Thyroid gland (tissue), 4 donors: ENCODE results near the gene NBDY. TPM values are rescaled to one million over a fixed set of nuclear protein-coding genes. Genes with fewer than 3 reads are reported as not detected.
"Not testable (repeated sequence)": the region's sequence is repeated elsewhere in the genome, so short reads cannot be mapped to it uniquely, and the experiment has no call there.

Experiments
- DNase-seq, 2 donors: peaks; one replicate each; pipeline ENCODE4 v3.0.0-alpha.2; 2019
- H3K27ac ChIP-seq, 3 donors: fragments of 200-600 bp; sonication (generic); 1 replicate in 2 of 3; 2 replicates in 1 of 3; pipeline ENCODE4 v1.5.1; 2016 to 2019; ENCODE audit warnings: mild to moderate bottlenecking in 1 of 3, moderate library complexity in 1 of 3
- H3K27me3 ChIP-seq: fragments of 200-600 bp; sonication (generic); one replicate; pipeline ENCODE4 v1.5.1; 2019
- H3K36me3 ChIP-seq, 2 donors: fragments of 200-600 bp; sonication (generic); one replicate each; pipeline ENCODE4 v1.5.1; 2016 to 2019
- H3K4me1 ChIP-seq, 2 donors: fragments of 200-600 bp; sonication (generic); one replicate each; pipeline ENCODE4 v1.5.1; 2017 to 2019
- H3K4me3 ChIP-seq, 3 donors: fragments of 200-600 bp; sonication (generic); replicated peaks in 1 of 3; 1 replicate in 2 of 3; 2 replicates in 1 of 3; pipeline ENCODE4 v1.5.1; 2016; ENCODE audit warnings: mild to moderate bottlenecking in 1 of 3
- H3K9me3 ChIP-seq: fragments of 200-600 bp; sonication (generic); one replicate; pipeline ENCODE4 v1.5.1; 2017
- CTCF ChIP-seq, 6 experiments: fragments of 200-600 bp in 3 of 6; fragments of 450-650 bp in 3 of 6; sonication (generic) in 3 of 6; IDR thresholded peaks; one replicate each; pipeline ENCODE4 v1.5.1; 2016 to 2019; ENCODE audit warnings: antibody characterized with exemption in 6 of 6, mild to moderate bottlenecking in 2 of 6, inconsistent platforms in 1 of 6, moderate library complexity in 1 of 6
- POLR2A ChIP-seq, 2 donors: fragments of 450-650 bp; IDR thresholded peaks; one replicate each; pipeline ENCODE4 v1.6.1; 2017; ENCODE audit warnings: antibody characterized with exemption in 2 of 2, mild to moderate bottlenecking in 2 of 2, moderate library complexity in 1 of 2
- WGBS, 2 donors: methylation state at CpG; one replicate each; pipeline ENCODE4 v1.1.5; 2017; 5-methylcytosine and 5-hydroxymethylcytosine counted together
- intact Hi-C: fragments of 100-400 bp; cut with DNase I; formaldehyde crosslinking; loops from one replicate; pipeline ENCODE4 v1.15.1; 2023
- total RNA-seq, 4 donors: library from RNA; depleted of rRNA; stranded (reverse); fragments of >200 nt; gene quantifications; one replicate each; pipeline ENCODE4 v1.2.3, GENCODE V29; 2016

The NBDY gene
- total RNA-seq, 4 donors from 2014 or later, result 14.7 to 35.7 (median 17.2) TPM

DNA sequence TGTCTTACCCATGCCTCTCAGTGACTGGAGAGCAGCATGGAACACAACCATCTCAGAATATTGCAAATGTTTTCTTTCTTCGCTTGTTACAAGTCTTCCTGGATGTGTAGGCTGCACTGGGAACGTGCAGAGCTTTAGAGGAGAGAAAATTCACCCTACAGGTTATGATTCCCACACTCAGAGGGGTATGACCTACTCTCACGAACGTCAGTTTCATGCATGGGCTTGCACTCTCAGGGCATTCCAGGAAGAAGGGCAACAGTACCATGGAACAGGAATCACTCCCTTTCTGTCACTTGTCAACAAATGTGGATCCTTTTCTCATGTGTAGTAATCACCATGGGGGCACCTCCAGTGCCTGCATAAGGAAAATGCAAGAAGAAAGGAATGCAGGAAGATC is 75.8 kb downstream of the NBDY start:
- intact Hi-C loops, result no loop called here
- no peaks in the 10 kb centered on the region for H3K27me3 ChIP-seq

GRCh38 chrX:56805399-56805798 is 76.4 kb downstream of the NBDY start:
- no peaks in the 10 kb centered on the region for H3K27me3 ChIP-seq
- 82 to 100% methylated on average over 1 of the region's 1 CpG for WGBS, 2 donors
- DNase-seq, result no peak
- peaks cover 10 to 12% of the 10 kb centered on the region in 2 donors for H3K4me1 ChIP-seq
- H3K9me3 ChIP-seq, result no peaks in the 10 kb centered on the region
- H3K27ac ChIP-seq, result no peak overlapping the region
- intact Hi-C loops, result no loop called here
- H3K36me3 ChIP-seq, result no peaks in the 10 kb centered on the region
- no peak overlapping the region for H3K4me3 ChIP-seq
- TF ChIP-seq CTCF (IDR thresholded peaks at IDR 0.05), result no peak
- no peak for TF ChIP-seq POLR2A (IDR thresholded peaks at IDR 0.05)

More for the DNA sequence above, 75.8 kb downstream of the NBDY start:
- no peaks in the 10 kb centered on the region for H3K9me3 ChIP-seq
- no peak for DNase-seq
- no peak overlapping the region for H3K4me3 ChIP-seq
- H3K4me1 ChIP-seq, result peaks cover 10 to 12% of the 10 kb centered on the region in 2 donors
- 84 to 88% methylated on average over 3 to 4 of the region's 4 CpGs for WGBS, 2 donors
- no peak overlapping the region for H3K27ac ChIP-seq
- no peak for TF ChIP-seq POLR2A (IDR thresholded peaks at IDR 0.05)
- no peak for TF ChIP-seq CTCF (IDR thresholded peaks at IDR 0.05)
- no peaks in the 10 kb centered on the region for H3K36me3 ChIP-seq

DNA sequence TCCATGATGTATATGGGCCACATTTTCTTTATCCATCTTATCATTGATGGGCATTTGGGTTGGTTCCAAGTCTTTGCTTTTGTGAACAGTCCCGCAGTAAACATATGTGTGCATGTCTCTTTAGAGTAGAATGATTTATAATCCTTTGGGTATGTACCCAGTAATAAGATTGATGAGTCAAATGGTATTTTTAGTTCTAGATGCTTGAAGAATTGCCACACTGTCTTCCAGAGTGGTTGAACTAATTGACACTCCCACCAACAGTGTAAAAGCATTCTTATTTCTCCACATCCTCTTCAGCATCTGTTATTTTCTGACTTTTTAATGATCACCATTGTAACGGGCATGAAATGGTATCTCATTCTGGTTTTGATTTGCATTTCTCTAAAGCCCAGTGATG is 77.1 kb downstream of the NBDY start:
- H3K27ac ChIP-seq, H3K4me3 ChIP-seq, H3K9me3 ChIP-seq, H3K36me3 ChIP-seq, intact Hi-C loops, H3K27me3 ChIP-seq, DNase-seq: not testable (repeated sequence)
- 92 to 98% methylated on average over 2 of the region's 2 CpGs for WGBS, 2 donors
- H3K4me1 ChIP-seq, result peaks cover 10 to 12% of the 10 kb centered on the region in 2 donors

DNA sequence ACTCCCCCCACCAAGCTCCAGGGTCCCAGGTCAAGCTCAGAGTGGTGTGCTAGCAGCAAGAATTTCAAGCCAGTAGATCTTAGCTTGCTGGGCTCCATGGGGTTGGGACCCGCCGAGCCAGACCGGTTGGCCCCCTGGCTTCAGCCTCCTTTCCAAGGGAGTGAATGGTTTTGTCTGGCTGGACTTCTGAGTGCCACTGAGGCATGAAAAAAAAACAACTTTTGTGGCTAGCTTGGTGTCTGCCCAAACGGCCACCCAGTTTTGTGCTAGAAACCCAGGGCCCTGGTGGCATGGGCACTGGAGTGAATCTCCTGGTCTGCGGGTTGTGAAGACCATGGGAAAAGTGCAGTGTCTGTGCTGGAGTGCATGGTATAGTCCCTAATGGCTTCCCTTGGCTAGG is 82.6 kb downstream of the NBDY start:
- Histone ChIP-seq H3K9me3 (no peaks in the 10 kb centered on the region), H3K4me1 (peaks cover 0 to 6% of the 10 kb centered on the region in 2 donors), H3K4me3 (no peak overlapping the region), H3K27me3 (no peaks in the 10 kb centered on the region), H3K27ac (no peak overlapping the region), H3K36me3 (no peaks in the 10 kb centered on the region)
- intact Hi-C loops, result no loop called here
- TF ChIP-seq POLR2A (IDR thresholded peaks at IDR 0.05) (no peak), CTCF (IDR thresholded peaks at IDR 0.05) (no peak)
- WGBS, 2 donors, result 92% methylated on average over 2 of the region's 5 CpGs; no CpG with 5 or more reads in 1 of the 2 donors
- DNase-seq, result no peak

DNA sequence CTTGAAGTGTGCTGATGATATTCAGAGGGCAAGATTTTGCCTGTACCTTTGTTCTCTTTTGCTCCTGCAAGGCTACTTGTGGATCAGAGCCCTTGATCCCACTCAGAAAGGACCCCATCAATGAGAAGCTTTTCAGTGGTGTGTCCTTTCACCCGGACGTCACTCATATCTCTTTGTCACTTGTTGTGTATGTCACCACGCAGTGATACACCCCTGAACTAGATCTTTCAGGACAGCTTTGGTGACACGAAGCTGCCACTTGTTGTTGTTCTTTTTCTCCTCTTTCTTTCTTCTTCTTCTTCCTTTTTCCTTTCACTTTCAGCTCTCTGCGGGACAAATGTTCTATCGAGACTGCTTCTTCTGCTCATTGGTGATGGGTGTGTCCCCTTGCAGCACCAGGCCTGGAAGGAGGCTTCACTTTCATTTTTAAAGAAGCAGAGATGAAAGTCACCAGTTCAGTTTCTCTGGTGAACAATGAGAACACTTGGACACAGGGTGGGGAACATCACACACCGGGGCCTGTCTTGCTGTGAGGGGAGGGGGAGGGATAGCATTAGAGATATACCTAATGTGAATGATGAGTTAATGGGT is 83.6 kb downstream of the NBDY start:
- no peak for DNase-seq
- no peak overlapping the region for H3K27ac ChIP-seq
- no peak for TF ChIP-seq CTCF (IDR thresholded peaks at IDR 0.05)
- TF ChIP-seq POLR2A (IDR thresholded peaks at IDR 0.05), result no peak
- H3K4me3 ChIP-seq, result no peak overlapping the region
- no peaks in the 10 kb centered on the region for H3K36me3 ChIP-seq
- peaks cover 0 to 6% of the 10 kb centered on the region in 2 donors for H3K4me1 ChIP-seq
- intact Hi-C loops, result no loop called here
- no peaks in the 10 kb centered on the region for H3K27me3 ChIP-seq
- no peaks in the 10 kb centered on the region for H3K9me3 ChIP-seq
- 59 to 66% methylated on average over 7 of the region's 7 CpGs for WGBS, 2 donors
